HCT116 (cell line): ENCODE measurements around the gene POU1F1. TPM values are rescaled to one million over a fixed set of nuclear protein-coding genes. Genes with fewer than 3 reads are reported as not detected.

Source experiments
- ATAC-seq: fragments of 200-7000 bp; cut with Tn5 transposase; 2 replicates; pipeline ENCODE4 v1.9.1; 2020; ENCODE audit warnings: mild to moderate bottlenecking, moderate library complexity
- BruUV-seq: library from RNA; stranded (reverse); fragments of 400-500 nt; replicated peaks from 2 replicates; lab custom pipeline; 2021; lab: Mats Ljungman, UMichigan
- CTCF ChIA-PET: fragments of 300-600 bp; sonication (Branson Sonifier 250); formaldehyde crosslinking; loops from one replicate; lab custom pipeline; 2021; ENCODE audit warnings: antibody characterized with exemption; lab: Charles Lee
- POLR2A ChIA-PET: fragments of 300-600, 350-600 bp; sonication (Branson Sonifier 250); formaldehyde crosslinking; loops from one replicate; lab custom pipeline; 2021; ENCODE audit warnings: antibody characterized with exemption; lab: Charles Lee
- RAD21 ChIA-PET, 2 experiments: fragments of 300-600 bp; sonication (Branson Sonifier 250); formaldehyde crosslinking; loops; one replicate each; lab custom pipeline; 2023; ENCODE audit warnings: low total read pairs in 2 of 2; ENCODE audit not compliant: uncharacterized antibody in 2 of 2, unreplicated experiment in 2 of 2, low non-redundant PET in 1 of 2; lab: Charles Lee
- DNase-seq: peaks from one replicate; pipeline ENCODE4 v3.0.0-alpha.2; 2010; ENCODE audit warnings: low read depth, low spot score
- H2AFZ ChIP-seq: fragments of 200-600 bp; shearing (Covaris generic), sonication (generic); 2 replicates; pipeline ENCODE4 v1.6.1; 2017; ENCODE audit warnings: low read depth, mixed run types, mixed read lengths, antibody characterized with exemption, low read length; ENCODE audit not compliant: poor library complexity, severe bottlenecking
- H3K27ac ChIP-seq: 2 replicates; pipeline ENCODE4 v1.5.1; 2012; ENCODE audit warnings: low read depth, low read length
- H3K27me3 ChIP-seq: fragments of 200-600 bp; sonication (generic); 2 replicates; pipeline ENCODE4 v1.6.1; 2016; ENCODE audit warnings: mixed run types, low read length, mixed read lengths; ENCODE audit not compliant: insufficient read depth
- H3K36me3 ChIP-seq, 2 experiments: fragments of 200-500 bp in 1 of 2; fragments of 200-600 bp in 1 of 2; sonication (Bioruptor generic) in 1 of 2; sonication (generic) in 1 of 2; 2 replicates each; pipeline versions ENCODE4 v1.5.1 to v1.6.1; 2014 to 2016; ENCODE audit warnings: low read length in 2 of 2, inconsistent platforms in 1 of 2, mixed read lengths in 1 of 2, mixed run types in 1 of 2; ENCODE audit not compliant: insufficient read depth in 2 of 2, control insufficient read depth in 1 of 2
- H3K4me1 ChIP-seq, 2 experiments: fragments of 200-600 bp in 1 of 2; sonication (generic) in 1 of 2; 2 replicates each; pipeline versions ENCODE4 v1.5.1 to v1.6.1; 2012 to 2017; ENCODE audit warnings: low read length in 2 of 2, inconsistent platforms in 1 of 2, mild to moderate bottlenecking in 1 of 2, mixed read lengths in 1 of 2, mixed run types in 1 of 2, moderate library complexity in 1 of 2; ENCODE audit not compliant: insufficient read depth in 2 of 2, control insufficient read depth in 1 of 2
- H3K4me2 ChIP-seq: fragments of 200-600 bp; sonication (generic); 2 replicates; pipeline ENCODE4 v1.6.1; 2017; ENCODE audit warnings: mixed run types, low read length, mixed read lengths
- H3K4me3 ChIP-seq, 2 experiments: fragments of 200-600 bp in 1 of 2; sonication (generic) in 1 of 2; replicated peaks in 1 of 2; 2 replicates each; pipeline ENCODE4 v1.5.1; 2011 to 2016; ENCODE audit warnings: low read length in 2 of 2, control low read depth in 1 of 2, low read depth in 1 of 2, mild to moderate bottlenecking in 1 of 2, mixed read lengths in 1 of 2, mixed run types in 1 of 2
- H3K79me2 ChIP-seq: fragments of 200-600 bp; sonication (generic); 2 replicates; pipeline ENCODE4 v1.6.1; 2017; ENCODE audit warnings: mild to moderate bottlenecking, mixed run types, low read length, moderate library complexity, mixed read lengths; ENCODE audit not compliant: insufficient read depth
- H3K9ac ChIP-seq: fragments of 200-600 bp; sonication (generic); 2 replicates; pipeline ENCODE4 v1.6.1; 2016; ENCODE audit warnings: low read length, mixed read lengths
- H3K9me2 ChIP-seq: fragments of 200-600 bp; sonication (generic), shearing (Covaris generic); 2 replicates; pipeline ENCODE4 v1.6.1; 2017; ENCODE audit warnings: mixed run types, mild to moderate bottlenecking, moderate library complexity; ENCODE audit not compliant: insufficient read depth
- H3K9me3 ChIP-seq, 2 experiments: fragments of 200-500 bp in 1 of 2; fragments of 200-600 bp in 1 of 2; sonication (Bioruptor generic) in 1 of 2; sonication (generic) in 1 of 2; 2 replicates each; pipeline ENCODE4 v1.6.1; 2014 to 2017; ENCODE audit warnings: low read length in 2 of 2, mixed read lengths in 2 of 2, inconsistent platforms in 1 of 2, low read depth in 1 of 2, mild to moderate bottlenecking in 1 of 2, mixed run types in 1 of 2, moderate library complexity in 1 of 2; ENCODE audit not compliant: control insufficient read depth in 1 of 2, insufficient read depth in 1 of 2
- H4K20me1 ChIP-seq: fragments of 200-600 bp; sonication (generic), shearing (Covaris generic); 2 replicates; pipeline ENCODE4 v1.6.1; 2017; ENCODE audit warnings: mixed run types, mild to moderate bottlenecking, moderate library complexity; ENCODE audit not compliant: insufficient read depth
- EZH2 ChIP-seq: fragments of 200-600 bp; sonication (generic); IDR thresholded peaks from 2 replicates; pipeline ENCODE4 v1.6.1; 2017; ENCODE audit warnings: antibody characterized with exemption, mixed run types
- EZH2phosphoT487 ChIP-seq: fragments of 200-600 bp; IDR thresholded peaks from 2 replicates; pipeline ENCODE4 v1.6.1; 2018; ENCODE audit warnings: antibody characterized with exemption, borderline replicate concordance
- MAX ChIP-seq: IDR thresholded peaks from 2 replicates; pipeline ENCODE4 v1.6.1; 2012
- RAD21 ChIP-seq: IDR thresholded peaks from 2 replicates; pipeline ENCODE4 v1.6.1; 2012; ENCODE audit warnings: low read depth, mild to moderate bottlenecking
- SRF ChIP-seq: IDR thresholded peaks from 2 replicates; pipeline ENCODE4 v1.6.1; 2012; ENCODE audit warnings: low read depth
- TCF7L2 ChIP-seq: IDR thresholded peaks from 2 replicates; pipeline ENCODE4 v1.7.0; 2011; ENCODE audit warnings: borderline replicate concordance, inconsistent platforms; ENCODE audit not compliant: insufficient read depth, insufficient read length; ENCODE audit errors: extremely low read depth
- YY1 ChIP-seq: IDR thresholded peaks from 2 replicates; pipeline ENCODE4 v1.6.1; 2011; ENCODE audit warnings: low read length, low read depth, moderate library complexity, mild to moderate bottlenecking; ENCODE audit not compliant: insufficient replicate concordance; ENCODE audit errors: extremely low read depth
- ZFX ChIP-seq: fragments of 450-650 bp; IDR thresholded peaks from 2 replicates; pipeline ENCODE4 v1.6.1; 2017
- intact Hi-C: fragments of 100-400 bp; cut with micrococcal nuclease; formaldehyde crosslinking; loops from 2 replicates; pipeline ENCODE4 v1.10.0; 2022
- total RNA-seq: library from RNA; stranded (reverse); gene quantifications from one replicate; pipeline ENCODE4 v1.2.1, GENCODE V29; 2021; ENCODE audit not compliant: unreplicated experiment
- TF ChIP-seq, protein P1 (sequence below): IDR thresholded peaks from 2 replicates; pipeline ENCODE4 v1.6.1; 2012
- TF ChIP-seq, protein P2 (sequence below), 3 experiments: fragments of 200-600 bp in 1 of 3; sonication (generic) in 1 of 3; IDR thresholded peaks in 2 of 3; conservative IDR thresholded peaks in 1 of 3; 2 replicates each; pipeline ENCODE4 v1.5.1; 2012 to 2017; ENCODE audit warnings: low read depth in 2 of 3, low read length in 2 of 3, antibody characterized with exemption in 1 of 3, borderline replicate concordance in 1 of 3, control low read depth in 1 of 3, mild to moderate bottlenecking in 1 of 3, mixed read lengths in 1 of 3, mixed run types in 1 of 3, moderate library complexity in 1 of 3; ENCODE audit not compliant: insufficient read depth in 1 of 3

POU1F1 gene
- total RNA-seq, 1 experiment from 2014 or later = not detected

GRCh38 chr3:87261925-87262324, 14.5 kb downstream of the POU1F1 start:
- no peak overlapping the region for H3K4me3 ChIP-seq
- DNase-seq = no peak
- ChIA-PET CTCF (interaction anchor here (1.4 to 2.0 kb wide), 2 partner anchors 741 to 743 kb away, joined by 3 to 10 read pairs; no protein-coding TSS in a partner anchor), POLR2A (no interaction called here), RAD21 (no interaction called here)
- no peaks in the 10 kb centered on the region for H3K4me1 ChIP-seq
- BruUV-seq = no TSS peak
- H3K9me3 ChIP-seq = no peaks in the 10 kb centered on the region
- no peak for ATAC-seq
- H3K79me2 ChIP-seq = no peaks in the 10 kb centered on the region
- H3K4me2 ChIP-seq = no peak overlapping the region
- no peak overlapping the region for H3K9ac ChIP-seq
- TF ChIP-seq, protein P1, sequence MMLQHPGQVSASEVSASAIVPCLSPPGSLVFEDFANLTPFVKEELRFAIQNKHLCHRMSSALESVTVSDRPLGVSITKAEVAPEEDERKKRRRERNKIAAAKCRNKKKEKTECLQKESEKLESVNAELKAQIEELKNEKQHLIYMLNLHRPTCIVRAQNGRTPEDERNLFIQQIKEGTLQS = no peak
- TF ChIP-seq EZH2 (no peak), TCF7L2 (no peak), EZH2phosphoT487 (no peak), MAX (no peak)
- TF ChIP-seq, all 23 proteins: peak for 0
- Histone ChIP-seq H2AFZ (no peak overlapping the region), H3K27ac (no peak overlapping the region), H3K9me2 (no peaks in the 10 kb centered on the region), H3K27me3 (no peaks in the 10 kb centered on the region), H3K36me3 (no peaks in the 10 kb centered on the region), H4K20me1 (no peaks in the 10 kb centered on the region)
- intact Hi-C loops = no loop called here

DNA sequence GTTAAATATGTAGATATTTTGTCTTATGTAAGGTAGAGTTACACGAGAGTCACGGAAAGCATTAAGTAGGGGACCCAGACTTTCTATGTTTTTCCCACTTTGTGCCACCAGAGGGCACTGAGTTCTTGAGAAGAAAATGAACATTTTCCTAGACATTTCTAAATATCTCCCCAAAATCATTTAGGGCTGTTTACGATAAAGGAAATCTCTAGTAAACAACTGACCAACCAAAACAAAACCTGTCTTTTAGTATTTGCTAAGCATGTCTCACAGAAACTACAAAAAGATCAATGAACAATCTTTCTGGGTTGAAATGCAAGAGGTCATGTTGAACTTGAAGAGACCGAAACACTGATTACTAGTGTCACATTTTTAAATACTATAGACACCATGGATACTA, 16.1 kb downstream of the POU1F1 start:
- ATAC-seq (peak; percentile 63), DNase-seq (peak; percentile 44)
- intact Hi-C loops = loop anchor here (1.0 kb wide), 2 partner anchors 244 to 745 kb away; no protein-coding TSS in a partner anchor
- no peak overlapping the region for H3K4me3 ChIP-seq
- H3K4me1 ChIP-seq = no peaks in the 10 kb centered on the region
- no peaks in the 10 kb centered on the region for H3K79me2 ChIP-seq
- BruUV-seq = no TSS peak
- no peaks in the 10 kb centered on the region for H3K27me3 ChIP-seq
- TF ChIP-seq SRF (no peak), ZFX (no peak), RAD21 (peak; percentile 43), YY1 (no peak)
- TF ChIP-seq, protein P2, sequence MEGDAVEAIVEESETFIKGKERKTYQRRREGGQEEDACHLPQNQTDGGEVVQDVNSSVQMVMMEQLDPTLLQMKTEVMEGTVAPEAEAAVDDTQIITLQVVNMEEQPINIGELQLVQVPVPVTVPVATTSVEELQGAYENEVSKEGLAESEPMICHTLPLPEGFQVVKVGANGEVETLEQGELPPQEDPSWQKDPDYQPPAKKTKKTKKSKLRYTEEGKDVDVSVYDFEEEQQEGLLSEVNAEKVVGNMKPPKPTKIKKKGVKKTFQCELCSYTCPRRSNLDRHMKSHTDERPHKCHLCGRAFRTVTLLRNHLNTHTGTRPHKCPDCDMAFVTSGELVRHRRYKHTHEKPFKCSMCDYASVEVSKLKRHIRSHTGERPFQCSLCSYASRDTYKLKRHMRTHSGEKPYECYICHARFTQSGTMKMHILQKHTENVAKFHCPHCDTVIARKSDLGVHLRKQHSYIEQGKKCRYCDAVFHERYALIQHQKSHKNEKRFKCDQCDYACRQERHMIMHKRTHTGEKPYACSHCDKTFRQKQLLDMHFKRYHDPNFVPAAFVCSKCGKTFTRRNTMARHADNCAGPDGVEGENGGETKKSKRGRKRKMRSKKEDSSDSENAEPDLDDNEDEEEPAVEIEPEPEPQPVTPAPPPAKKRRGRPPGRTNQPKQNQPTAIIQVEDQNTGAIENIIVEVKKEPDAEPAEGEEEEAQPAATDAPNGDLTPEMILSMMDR (IDR thresholded peaks at IDR 0.05 in 2 of 3, conservative IDR thresholded peaks at IDR 0.05 in 1 of 3; ENCODE audit: borderline replicate concordance in 1 of 3, insufficient read depth in 1 of 3, low read depth in 2 of 3, low read length in 2 of 3) = peak; percentile 15 to 72 (median 61); a peak in 4 of 6 replicates
- no peaks in the 10 kb centered on the region for H3K9me2 ChIP-seq
- no peak overlapping the region for H3K4me2 ChIP-seq
- H3K27ac ChIP-seq = no peak overlapping the region
- H4K20me1 ChIP-seq = no peaks in the 10 kb centered on the region
- no peak overlapping the region for H3K9ac ChIP-seq
- no peaks in the 10 kb centered on the region for H3K36me3 ChIP-seq
- RAD21 ChIA-PET = interaction anchor here in 1 of 2 experiments (1.4 kb wide), 1 partner anchor 745 kb away, joined by 4 read pairs; no protein-coding TSS in a partner anchor
- H2AFZ ChIP-seq = no peak overlapping the region
- CTCF ChIA-PET = interaction anchor here (0.9 to 2.0 kb wide), 3 partner anchors 10 to 852 kb away, joined by 4 to 24 read pairs (median 8); no protein-coding TSS in a partner anchor
- POLR2A ChIA-PET = interaction anchor here (1.6 kb wide), 1 partner anchor 33 kb away, joined by 5 read pairs; the partner anchor contains the start of gene CHMP2B
- H3K9me3 ChIP-seq = no peaks in the 10 kb centered on the region
